ENCODE data around the gene LCN10. TPM values are rescaled to one million over a fixed set of nuclear protein-coding genes. Genes with fewer than 3 reads are reported as not detected.
"Not testable (repeated sequence)": the region's sequence is repeated elsewhere in the genome, so short reads cannot be mapped to it uniquely, and the experiment has no call there.

The LCN10 gene
- total RNA-seq, 4 donors from 2014 or later, result 3.9 to 16.5 (median 9.9) TPM

DNA sequence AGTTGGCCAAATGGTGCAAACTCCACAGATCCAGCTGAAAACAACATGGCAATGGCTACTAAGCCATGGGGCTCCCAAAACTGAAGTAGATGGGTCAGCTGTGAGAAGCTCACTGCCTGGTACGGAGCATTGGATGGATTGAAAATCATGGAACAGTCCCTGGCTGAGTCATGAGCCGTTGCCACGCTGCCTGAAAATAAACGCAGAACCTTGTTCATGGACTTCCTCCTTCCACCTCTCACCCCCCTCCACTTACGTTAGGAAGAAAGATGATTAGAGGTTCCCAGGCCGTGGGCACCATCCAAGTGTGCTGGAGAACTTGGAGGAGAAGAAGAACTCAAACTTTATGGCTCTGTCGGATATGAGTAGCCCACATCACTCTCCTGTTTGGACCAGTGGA lies 37.2 kb downstream of the LCN10 start:
- TF ChIP-seq, protein P1, sequence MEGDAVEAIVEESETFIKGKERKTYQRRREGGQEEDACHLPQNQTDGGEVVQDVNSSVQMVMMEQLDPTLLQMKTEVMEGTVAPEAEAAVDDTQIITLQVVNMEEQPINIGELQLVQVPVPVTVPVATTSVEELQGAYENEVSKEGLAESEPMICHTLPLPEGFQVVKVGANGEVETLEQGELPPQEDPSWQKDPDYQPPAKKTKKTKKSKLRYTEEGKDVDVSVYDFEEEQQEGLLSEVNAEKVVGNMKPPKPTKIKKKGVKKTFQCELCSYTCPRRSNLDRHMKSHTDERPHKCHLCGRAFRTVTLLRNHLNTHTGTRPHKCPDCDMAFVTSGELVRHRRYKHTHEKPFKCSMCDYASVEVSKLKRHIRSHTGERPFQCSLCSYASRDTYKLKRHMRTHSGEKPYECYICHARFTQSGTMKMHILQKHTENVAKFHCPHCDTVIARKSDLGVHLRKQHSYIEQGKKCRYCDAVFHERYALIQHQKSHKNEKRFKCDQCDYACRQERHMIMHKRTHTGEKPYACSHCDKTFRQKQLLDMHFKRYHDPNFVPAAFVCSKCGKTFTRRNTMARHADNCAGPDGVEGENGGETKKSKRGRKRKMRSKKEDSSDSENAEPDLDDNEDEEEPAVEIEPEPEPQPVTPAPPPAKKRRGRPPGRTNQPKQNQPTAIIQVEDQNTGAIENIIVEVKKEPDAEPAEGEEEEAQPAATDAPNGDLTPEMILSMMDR (IDR thresholded peaks at IDR 0.05), result no peak
- TF ChIP-seq POLR2AphosphoS5 (IDR thresholded peaks at IDR 0.05) (no peak), EP300 (IDR thresholded peaks at IDR 0.05) (no peak), POLR2A (IDR thresholded peaks at IDR 0.05) (no peak)
- WGBS, 2 donors (ENCODE audit: low coverage in 1 of 2), result 49 to 52% methylated on average over 3 to 5 of the region's 7 CpGs
- Histone ChIP-seq H3K4me1 (no peaks in the 10 kb centered on the region), H3K27ac (no peak overlapping the region), H3K27me3 (peaks cover 30% of the 10 kb centered on the region), H3K36me3 (no peaks in the 10 kb centered on the region), H3K9me3 (no peaks in the 10 kb centered on the region), H3K4me3 (no peak overlapping the region)
- no peak for ATAC-seq

DNA sequence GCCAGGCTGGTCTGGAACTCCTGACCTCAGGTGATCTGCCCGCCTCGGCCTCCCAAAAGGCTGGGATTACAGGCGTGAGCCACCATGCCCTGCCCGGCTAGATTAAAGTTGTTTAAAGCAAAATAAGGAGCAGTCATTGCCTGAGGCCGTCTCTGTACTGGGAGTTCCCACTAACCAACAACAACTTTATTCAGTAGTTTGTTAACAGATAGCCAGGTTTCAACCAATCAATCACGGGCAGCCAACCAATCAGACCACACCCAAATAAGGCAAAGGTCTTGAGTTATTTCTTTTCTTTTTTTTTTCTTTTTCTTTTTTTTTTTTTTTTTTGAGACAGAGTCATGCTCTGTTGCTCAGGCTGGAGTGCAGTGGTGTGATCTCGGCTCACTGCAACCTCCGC lies 38.0 kb downstream of the LCN10 start:
- H3K9me3 ChIP-seq, ATAC-seq, H3K36me3 ChIP-seq, H3K27ac ChIP-seq, H3K4me3 ChIP-seq, H3K4me1 ChIP-seq: not testable (repeated sequence)
- peaks cover 33% of the 10 kb centered on the region for H3K27me3 ChIP-seq
- WGBS, 2 donors (ENCODE audit: low coverage in 1 of 2), result 79 to 90% methylated on average over 2 of the region's 8 CpGs

DNA sequence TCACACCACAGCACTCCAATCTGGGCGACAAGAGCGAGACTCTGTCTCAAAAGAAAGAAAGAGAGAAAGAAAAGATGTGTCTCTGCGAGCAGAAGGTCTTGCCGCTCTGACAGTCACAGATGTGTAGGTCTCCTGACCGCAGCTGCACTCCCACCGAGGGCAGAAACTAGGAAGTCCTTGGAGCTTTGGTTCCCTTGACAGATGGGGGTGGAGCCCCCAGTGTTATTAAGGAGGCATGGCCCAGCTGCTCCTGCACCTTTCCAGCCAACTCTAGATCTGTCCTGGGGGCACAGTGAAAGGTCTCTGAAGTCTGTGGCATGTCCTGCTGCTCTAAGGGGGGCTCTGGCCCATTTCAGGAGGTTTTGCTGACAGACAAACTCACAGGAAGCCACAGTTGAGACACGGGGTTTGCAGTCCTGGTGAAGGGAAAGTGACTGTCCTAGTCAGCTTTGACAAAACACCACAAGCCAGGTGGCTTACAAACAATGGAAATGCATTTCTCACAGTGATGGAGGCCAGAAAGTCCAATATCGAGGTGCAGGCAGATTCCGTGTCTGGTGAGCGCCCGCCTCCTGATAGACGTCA lies 39.4 kb downstream of the LCN10 start:
- Histone ChIP-seq H3K36me3 (no peaks in the 10 kb centered on the region), H3K4me3 (no peak overlapping the region), H3K27me3 (peaks cover 41% of the 10 kb centered on the region), H3K9me3 (no peaks in the 10 kb centered on the region), H3K27ac (no peak overlapping the region), H3K4me1 (no peaks in the 10 kb centered on the region)
- ATAC-seq, result no peak
- TF ChIP-seq EP300 (IDR thresholded peaks at IDR 0.05), result no peak
- TF ChIP-seq, protein P1 (IDR thresholded peaks at IDR 0.05), result no peak
- no peak for TF ChIP-seq POLR2A (IDR thresholded peaks at IDR 0.05)
- no peak for TF ChIP-seq POLR2AphosphoS5 (IDR thresholded peaks at IDR 0.05)
- WGBS, 2 donors (ENCODE audit: low coverage in 1 of 2), result 92% methylated on average over 2 of the region's 12 CpGs; no CpG with 5 or more reads in 1 of the 2 donors

DNA sequence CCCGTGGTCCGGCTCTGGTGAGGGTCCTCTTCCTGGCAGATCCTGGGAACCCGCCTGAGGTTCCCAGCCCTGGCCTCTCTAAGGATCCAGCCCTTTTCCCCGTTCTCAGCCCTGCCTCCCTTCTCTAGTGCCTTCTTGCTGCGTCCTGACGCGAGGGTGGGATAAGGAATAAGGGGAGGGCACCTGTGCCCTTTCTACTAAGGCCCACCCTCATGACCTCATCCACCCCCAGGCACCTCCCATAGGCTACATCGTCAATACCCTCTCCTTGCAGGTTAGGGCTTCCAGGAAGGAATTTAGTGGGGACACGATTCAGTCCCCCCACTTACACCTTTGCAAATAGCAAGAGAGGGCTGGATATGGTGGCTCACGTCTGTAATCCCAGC lies 41.1 kb downstream of the LCN10 start:
- TF ChIP-seq, protein P1 (IDR thresholded peaks at IDR 0.05), result no peak
- TF ChIP-seq POLR2AphosphoS5 (IDR thresholded peaks at IDR 0.05), result no peak
- TF ChIP-seq POLR2A (IDR thresholded peaks at IDR 0.05), result no peak
- TF ChIP-seq EP300 (IDR thresholded peaks at IDR 0.05), result no peak
- no peaks in the 10 kb centered on the region for H3K9me3 ChIP-seq
- H3K27ac ChIP-seq, result no peak overlapping the region
- H3K4me1 ChIP-seq, result no peaks in the 10 kb centered on the region
- ATAC-seq, result no peak
- WGBS, 2 donors (ENCODE audit: low coverage in 1 of 2), result no CpG with 5 or more reads among the region's 10 CpGs
- no peaks in the 10 kb centered on the region for H3K36me3 ChIP-seq
- peaks cover 41% of the 10 kb centered on the region for H3K27me3 ChIP-seq
- H3K4me3 ChIP-seq, result no peak overlapping the region

DNA sequence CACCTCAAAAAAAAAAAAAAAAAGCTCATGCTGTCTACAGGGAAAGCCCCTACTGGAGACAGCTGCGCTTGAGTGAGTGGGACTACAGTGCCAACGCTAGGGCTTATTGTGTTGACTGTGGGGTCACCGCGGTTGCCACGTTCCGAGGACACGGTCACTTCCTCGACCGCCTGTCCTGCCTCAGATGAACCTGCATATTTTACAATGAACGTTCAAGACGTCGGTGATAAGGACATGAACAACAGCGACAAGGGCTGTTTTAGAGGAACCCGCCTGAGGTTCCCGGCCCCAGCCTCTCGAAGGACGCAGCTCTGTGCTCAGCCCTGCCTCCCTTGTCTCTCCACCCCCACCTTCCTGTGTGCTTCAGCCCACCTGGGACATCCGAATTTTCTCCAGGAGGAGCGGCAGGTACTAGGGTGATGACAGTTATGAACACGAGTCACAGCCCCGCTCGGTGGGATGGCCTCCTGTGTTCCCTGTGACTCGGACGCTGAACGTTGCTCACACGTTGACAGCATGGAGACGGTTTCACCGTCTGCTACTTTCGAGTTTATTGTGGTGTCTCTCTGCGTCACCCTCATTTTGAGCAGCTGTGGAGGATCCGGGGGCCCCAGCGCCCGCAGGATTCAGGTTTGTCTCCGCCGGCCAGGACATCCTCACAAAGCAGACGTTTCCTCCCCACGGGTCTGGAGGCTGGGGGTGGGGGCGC lies 41.6 kb downstream of the LCN10 start:
- no peak for TF ChIP-seq POLR2AphosphoS5 (IDR thresholded peaks at IDR 0.05)
- TF ChIP-seq, protein P1 (IDR thresholded peaks at IDR 0.05), result no peak
- no peak for TF ChIP-seq EP300 (IDR thresholded peaks at IDR 0.05)
- TF ChIP-seq POLR2A (IDR thresholded peaks at IDR 0.05), result no peak
- ATAC-seq, result no peak
- H3K27me3 ChIP-seq, result peaks cover 46% of the 10 kb centered on the region
- H3K27ac ChIP-seq, result no peak overlapping the region
- H3K9me3 ChIP-seq, result no peaks in the 10 kb centered on the region
- H3K36me3 ChIP-seq, result no peaks in the 10 kb centered on the region
- H3K4me1 ChIP-seq, result no peaks in the 10 kb centered on the region
- H3K4me3 ChIP-seq, result no peak overlapping the region
- WGBS, 2 donors (ENCODE audit: low coverage in 1 of 2), result 32 to 80% methylated on average over 1 to 8 of the region's 38 CpGs
